GM12875 (cell line): ENCODE measurements around the gene SERPINB1.
"Not testable (repeated sequence)": the region's sequence is repeated elsewhere in the genome, so short reads cannot be mapped to it uniquely, and the experiment has no call there.

Experiments
- H3K4me3 ChIP-seq: one replicate; pipeline ENCODE4 v1.5.1; 2011; ENCODE audit warnings: low read depth, low read length, control low read depth
- TF ChIP-seq, protein P1 (sequence below): IDR thresholded peaks from 2 replicates; pipeline ENCODE4 v1.5.1; 2011; ENCODE audit warnings: low read depth, mild to moderate bottlenecking, control low read depth, inconsistent platforms, low read length, moderate library complexity, borderline replicate concordance; ENCODE audit not compliant: insufficient read depth

Gene SERPINB1

DNA sequence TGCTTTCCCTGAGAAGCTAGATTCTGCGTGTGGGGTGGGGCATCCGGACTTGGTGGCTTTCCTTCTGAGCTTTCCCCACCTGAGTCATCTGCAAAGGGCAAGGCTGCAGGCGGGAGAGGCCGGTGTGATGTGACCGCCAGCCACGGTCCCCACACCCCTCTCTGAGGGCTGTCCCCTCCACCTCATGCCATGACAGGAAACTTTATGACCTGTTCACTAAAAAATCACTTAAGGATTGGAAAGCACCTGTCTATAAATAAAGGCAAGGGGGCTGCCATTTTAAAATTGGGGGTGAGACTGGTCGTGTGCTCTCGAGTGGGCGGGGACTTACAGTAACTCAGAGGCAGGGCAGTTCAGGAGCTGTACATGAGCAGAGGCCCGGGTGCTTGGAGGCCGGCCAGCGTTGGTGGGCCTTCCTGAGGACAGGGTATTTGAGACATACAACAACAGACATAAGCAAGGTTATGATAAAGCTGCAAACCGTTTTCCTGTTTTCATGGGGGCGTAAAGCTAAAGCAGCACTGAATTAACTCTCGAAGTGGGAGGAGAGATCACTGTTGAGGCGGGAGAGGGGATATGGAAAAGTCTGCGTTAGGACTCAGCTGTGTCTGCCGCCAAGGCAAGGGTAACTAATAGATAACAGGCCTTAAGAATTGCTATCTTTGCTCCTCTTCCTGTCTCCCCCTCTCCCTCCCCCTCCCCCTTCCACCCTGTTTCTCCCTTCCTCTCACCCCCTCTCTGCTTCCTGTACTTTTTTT, 16.1 kb upstream of the SERPINB1 start:
- H3K4me3 ChIP-seq = no peak overlapping the region
- TF ChIP-seq, protein P1, sequence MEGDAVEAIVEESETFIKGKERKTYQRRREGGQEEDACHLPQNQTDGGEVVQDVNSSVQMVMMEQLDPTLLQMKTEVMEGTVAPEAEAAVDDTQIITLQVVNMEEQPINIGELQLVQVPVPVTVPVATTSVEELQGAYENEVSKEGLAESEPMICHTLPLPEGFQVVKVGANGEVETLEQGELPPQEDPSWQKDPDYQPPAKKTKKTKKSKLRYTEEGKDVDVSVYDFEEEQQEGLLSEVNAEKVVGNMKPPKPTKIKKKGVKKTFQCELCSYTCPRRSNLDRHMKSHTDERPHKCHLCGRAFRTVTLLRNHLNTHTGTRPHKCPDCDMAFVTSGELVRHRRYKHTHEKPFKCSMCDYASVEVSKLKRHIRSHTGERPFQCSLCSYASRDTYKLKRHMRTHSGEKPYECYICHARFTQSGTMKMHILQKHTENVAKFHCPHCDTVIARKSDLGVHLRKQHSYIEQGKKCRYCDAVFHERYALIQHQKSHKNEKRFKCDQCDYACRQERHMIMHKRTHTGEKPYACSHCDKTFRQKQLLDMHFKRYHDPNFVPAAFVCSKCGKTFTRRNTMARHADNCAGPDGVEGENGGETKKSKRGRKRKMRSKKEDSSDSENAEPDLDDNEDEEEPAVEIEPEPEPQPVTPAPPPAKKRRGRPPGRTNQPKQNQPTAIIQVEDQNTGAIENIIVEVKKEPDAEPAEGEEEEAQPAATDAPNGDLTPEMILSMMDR = no peak

DNA sequence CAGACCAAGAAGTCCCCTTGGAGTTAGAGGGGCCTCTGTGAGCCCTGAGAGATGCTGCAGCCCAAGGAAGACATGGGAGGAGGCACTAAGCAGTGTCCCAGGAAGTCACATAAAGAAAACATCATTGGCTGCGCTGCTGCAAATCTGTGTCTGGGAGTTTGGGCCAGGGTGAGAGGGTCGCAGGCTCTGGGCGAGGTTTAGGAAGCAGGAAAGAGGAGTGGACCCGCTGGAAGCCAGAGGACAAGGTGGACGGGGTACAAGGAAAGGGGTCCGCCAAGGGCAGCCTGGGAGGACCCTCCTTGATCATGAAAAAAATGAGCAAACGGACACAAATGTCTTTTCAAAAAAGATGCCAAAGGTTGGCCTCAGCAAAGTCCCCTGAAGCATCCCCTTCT, 15.5 kb upstream of the SERPINB1 start:
- no peak overlapping the region for H3K4me3 ChIP-seq
- TF ChIP-seq, protein P1 = no peak

- TF ChIP-seq, protein P1 = no peak
- no peak overlapping the region for H3K4me3 ChIP-seq
Measured at GRCh38 chr6:2855061-2855519, 13.4 kb upstream of the SERPINB1 start.

GRCh38 chr6:2854396-2854982, 12.8 kb upstream of the SERPINB1 start:
- H3K4me3 ChIP-seq = no peak overlapping the region
- TF ChIP-seq, protein P1 = no peak

DNA sequence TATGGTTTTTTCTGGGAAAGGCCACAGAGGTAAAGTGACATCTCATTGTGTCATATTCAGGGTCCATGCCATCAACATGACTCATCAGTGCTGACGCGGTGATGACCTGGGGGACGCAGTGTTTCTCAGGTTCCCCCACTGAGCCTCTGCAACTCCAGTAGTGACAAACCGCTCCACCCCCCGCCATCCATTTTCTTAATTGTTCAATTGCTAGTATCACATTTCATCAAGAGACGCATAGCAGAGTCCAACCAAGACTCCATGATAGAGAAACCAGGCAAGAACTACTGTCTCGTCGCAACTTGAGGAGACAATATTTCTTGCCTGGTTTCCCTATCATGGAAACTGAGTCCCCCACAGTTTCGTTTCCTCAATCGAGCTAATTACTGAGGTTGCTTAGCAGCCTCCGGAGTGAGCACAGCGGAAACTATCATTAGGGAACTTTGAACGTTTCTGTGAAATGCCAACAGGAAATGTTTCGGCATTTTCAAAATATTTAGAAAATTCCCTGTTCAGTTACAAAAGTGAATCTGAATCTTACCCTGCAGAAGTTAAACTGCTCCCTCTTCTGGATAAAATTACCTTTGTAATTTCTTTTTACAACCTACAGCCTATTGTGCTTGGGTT, 12.2 kb upstream of the SERPINB1 start:
- no peak overlapping the region for H3K4me3 ChIP-seq
- TF ChIP-seq, protein P1 = no peak

DNA sequence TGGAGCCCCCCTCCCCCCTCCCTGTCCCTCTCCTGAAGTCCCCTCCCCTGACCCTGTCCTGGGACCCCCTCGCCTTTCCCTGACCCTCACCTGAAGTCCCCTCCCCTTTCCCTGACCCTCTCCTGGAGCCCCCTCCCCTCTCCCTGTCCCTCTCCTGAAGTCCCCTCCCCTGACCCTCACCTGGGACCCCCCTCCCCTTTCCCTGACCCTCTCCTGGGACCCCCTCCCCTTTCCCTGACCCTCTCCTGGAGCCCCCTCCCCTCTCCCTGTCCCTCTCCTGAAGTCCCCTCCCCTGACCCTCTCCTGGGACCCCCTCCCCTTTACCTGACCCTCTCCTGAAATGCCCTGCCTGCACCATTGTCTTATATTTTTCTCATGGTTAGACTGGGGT, 11.7 kb upstream of the SERPINB1 start:
- H3K4me3 ChIP-seq = not testable (repeated sequence)

GRCh38 chr6:2852921-2853322, 11.3 kb upstream of the SERPINB1 start:
- H3K4me3 ChIP-seq = no peak overlapping the region
- TF ChIP-seq, protein P1 = no peak
